ENCODE results near the gene GRIK4.

DNA sequence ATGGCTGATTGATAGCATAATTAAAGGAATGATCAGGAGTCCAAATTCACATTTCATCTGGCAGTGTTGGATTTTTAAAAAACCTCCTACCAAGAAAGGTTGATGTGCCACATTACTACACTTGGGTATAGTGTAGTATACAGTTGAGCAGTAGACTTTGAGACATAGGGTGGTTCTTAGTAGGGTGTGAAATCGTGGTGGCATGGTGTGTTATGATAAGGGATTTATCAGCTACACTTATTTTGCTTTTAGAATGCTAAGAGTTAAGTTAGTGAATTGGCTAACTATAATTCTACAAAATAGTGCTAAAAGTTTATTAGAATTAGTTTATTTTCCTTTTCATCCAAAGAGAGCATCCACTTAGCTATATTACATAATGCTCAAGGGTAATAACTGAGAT is 525.5 kb downstream of the GRIK4 start:
- TF ChIP-seq POLR2A (IDR thresholded peaks at IDR 0.05; ENCODE audit: low read depth, low read length) (no peak), TAF1 (IDR thresholded peaks at IDR 0.05; ENCODE audit: borderline replicate concordance, low read depth, low read length) (no peak), POLR2AphosphoS5 (IDR thresholded peaks at IDR 0.05; ENCODE audit: low read depth, low read length) (no peak)

All from GM12892 (cell line).